ENCODE results near the gene KRT26. TPM values are rescaled to one million over a fixed set of nuclear protein-coding genes. Genes with fewer than 3 reads are reported as not detected.
"Not testable (repeated sequence)": the region's sequence is repeated elsewhere in the genome, so short reads cannot be mapped to it uniquely, and the experiment has no call there.

KRT26 gene
- not detected for total RNA-seq

DNA sequence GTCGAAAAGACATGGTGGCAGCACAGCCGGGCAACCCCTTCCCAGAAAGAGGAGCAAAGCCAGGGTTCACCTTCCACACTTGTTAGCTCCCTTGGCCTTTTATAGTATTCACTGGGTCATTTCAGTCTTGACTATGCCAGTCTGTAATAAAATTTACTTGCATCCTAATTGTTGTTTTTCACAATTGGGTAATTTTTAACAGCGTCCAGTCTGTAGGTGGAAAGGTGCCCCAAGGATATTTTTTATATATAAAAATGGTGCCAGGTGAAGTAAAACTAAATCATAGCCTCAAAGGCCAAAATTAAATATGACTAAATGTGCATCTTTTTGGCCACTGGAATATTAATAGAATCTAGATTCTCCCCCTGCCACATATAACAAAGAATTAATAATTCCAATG, at the start of gene KRT26:
Gene KRT26 (minus strand): TSS at position 101 of the 400 bp plus-strand sequence. CDS start 88 bp downstream, at position 13.
- no peak for DNase-seq

DNA sequence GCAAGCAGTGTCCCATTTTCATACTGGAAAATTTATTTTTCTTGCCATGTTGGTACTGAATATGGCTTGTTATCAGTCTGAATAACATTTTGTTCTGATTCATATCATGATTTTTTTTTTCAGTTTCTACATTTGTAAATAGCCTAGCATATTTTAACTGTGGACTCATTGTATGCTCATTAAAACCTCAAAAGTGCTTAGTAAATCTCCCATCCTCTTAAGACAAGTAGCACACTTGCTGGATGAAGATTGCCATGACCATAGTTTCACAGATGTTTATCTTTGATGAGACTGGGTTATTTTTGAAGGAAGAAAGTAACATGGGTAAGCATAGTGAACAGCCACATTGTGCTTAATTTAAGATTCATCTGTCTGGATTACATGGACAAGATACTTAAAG, 49.5 kb upstream of the KRT26 start:
- no peak for DNase-seq

DNA sequence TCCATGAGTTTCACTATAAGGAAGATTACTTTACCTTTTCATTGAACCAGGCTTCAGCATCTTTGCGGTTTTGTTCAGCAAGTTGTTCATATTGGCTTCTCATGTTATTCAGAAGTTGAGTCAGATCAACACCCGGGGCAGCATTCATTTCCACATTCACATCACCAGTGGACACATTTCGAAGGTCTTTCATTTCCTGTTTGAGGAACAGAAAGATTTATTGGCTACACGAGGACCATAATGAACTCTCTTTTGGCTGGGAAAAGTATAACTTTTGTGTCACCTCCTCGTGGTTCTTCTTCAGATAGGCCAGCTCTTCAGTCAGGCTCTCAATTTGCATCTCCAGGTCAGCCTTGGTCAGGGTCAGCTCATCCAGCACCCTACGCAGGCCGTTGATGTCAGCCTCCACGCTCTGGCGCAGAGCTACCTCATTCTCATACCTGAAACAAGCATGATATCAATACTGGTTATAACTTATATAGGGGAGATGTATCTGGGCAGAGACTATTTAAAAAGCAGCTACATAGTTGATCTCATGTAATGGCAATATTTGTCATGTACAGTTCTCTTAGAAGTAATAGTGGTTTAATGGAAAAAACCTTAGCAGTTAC, 48.3 kb upstream of the KRT26 start:
- DNase-seq = no peak

- no peak for DNase-seq
These were observed 47.6 kb upstream of the KRT26 start for GRCh38 chr17:40819528-40820125.

- peak; percentile 77 for DNase-seq
These were observed 46.9 kb upstream of the KRT26 start for GRCh38 chr17:40818733-40819527.

- no peak for DNase-seq
These were observed 46.3 kb upstream of the KRT26 start for GRCh38 chr17:40818343-40818732.

- DNase-seq = no peak
These were observed 45.2 kb upstream of the KRT26 start for GRCh38 chr17:40817103-40817682.

DNA sequence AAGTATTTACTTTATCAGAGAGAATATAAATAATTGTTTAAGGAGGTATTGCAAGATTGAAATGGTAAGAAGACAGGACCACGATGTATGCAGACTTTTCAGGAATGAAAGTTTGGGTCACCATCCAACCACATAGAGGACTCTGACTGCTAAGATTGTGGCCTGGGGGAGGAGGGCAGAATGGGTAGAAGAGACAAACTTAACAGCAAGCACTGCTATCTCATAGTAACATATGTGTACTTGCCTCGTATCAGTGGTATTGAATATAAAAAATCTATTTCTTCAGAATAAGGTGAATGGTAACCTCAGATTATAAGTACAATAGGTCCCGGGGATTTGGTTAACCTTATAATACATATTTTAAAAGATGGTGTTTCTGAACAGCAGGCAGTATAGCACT, 44.6 kb upstream of the KRT26 start:
- DNase-seq = no peak

- no peak for DNase-seq
These were observed 43.4 kb upstream of the KRT26 start for GRCh38 chr17:40815381-40815780.

DNA sequence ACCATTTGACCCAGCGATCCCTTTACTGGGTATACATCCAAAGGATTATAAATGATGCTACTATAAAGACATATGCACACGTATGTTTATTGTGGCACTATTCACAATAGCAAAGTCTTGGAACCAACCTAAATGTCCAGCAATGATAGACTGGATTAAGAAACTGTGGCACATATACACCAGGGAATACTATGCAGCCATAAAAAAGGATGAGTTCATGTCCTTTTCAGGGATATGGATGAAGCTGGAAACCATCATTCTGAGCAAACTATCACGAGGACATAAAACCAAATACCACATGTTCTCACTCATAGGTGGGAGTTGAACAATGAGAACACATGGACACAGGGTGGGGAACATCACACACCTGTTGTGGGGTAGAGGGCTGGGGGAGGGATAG, 42.7 kb upstream of the KRT26 start:
- DNase-seq = not testable (repeated sequence)

GRCh38 chr17:40813804-40814203, 41.8 kb upstream of the KRT26 start:
- DNase-seq = no peak

- DNase-seq = no peak
These were observed 40.6 kb upstream of the KRT26 start for GRCh38 chr17:40812639-40813038.

- DNase-seq = no peak
These were observed 38.5 kb upstream of the KRT26 start for GRCh38 chr17:40810494-40810893.

DNA sequence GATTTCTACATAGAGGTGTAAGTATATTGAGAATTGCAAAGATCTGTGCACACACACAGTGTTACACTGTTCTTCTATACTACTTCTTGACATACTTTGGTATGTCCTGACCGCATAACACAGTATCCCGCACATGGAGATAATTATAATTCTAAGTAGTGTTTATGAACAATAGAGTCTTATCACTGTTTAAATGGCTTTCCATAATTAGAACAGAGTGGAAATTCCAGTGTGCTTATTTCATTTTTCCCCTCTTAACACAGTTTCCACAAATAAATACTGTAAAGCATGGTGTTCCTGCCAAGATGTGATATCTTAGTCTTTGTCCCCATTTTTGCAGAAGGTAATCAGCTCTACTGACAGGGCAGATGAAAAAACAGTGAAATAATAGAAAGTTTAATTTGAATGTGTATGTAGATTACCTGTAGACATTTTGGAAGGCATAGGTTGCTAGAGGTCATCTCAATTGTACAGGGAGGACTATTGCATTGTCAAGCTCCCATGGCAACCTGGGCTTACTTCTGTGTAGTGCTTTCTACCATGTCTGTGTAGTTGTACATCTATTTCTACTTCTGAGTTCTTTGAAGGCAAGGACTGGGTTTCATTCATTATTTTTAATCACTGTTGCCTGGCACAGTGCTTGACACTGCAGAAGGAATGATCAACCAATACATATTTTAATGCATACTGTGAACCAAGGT, 37.9 kb upstream of the KRT26 start:
- no peak for DNase-seq

DNA sequence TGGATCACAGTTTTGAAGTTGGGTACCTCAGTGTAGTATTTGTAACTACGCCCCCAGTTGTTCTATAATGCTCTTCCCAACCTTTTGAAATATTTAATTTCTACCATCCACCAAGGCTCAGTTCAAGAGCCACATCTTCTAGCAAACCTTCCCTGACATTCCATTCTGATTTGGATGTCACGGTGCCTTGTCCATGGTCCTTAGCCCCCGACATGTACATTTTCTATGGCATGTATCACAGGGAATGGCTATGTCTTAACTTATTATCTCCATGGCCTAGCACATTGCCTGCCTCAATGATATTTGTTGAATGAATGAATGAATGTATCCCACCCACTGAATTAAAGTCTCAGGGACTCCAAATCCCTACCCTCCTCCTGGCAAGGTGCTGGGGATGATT, 34.1 kb upstream of the KRT26 start:
- no peak for DNase-seq

DNA sequence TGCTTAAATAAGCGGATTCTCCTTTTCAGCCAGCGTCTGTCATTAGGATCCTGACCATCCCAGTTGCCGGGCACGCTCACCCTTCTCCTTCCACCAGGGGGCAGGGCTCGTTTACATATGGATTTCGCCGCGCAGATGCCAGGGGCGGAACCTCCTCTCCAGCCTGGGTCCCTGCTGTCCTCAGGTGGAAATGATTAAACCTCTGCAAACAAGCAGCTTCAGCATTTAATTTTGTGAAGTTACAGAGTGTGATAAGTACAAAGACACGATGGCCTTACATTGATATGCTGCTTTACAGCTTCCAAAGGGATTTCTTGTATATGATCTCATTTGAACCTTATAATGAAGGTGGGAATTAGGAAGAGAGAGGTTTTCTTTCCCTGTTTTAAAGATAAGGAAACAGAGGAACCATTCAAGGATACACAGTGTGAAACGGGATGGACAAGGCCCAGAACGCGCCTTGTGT, 31.6 kb upstream of the KRT26 start:
- peak; percentile 63 for DNase-seq

GRCh38 chr17:40801157-40801556, 29.2 kb upstream of the KRT26 start:
- DNase-seq = no peak

DNA sequence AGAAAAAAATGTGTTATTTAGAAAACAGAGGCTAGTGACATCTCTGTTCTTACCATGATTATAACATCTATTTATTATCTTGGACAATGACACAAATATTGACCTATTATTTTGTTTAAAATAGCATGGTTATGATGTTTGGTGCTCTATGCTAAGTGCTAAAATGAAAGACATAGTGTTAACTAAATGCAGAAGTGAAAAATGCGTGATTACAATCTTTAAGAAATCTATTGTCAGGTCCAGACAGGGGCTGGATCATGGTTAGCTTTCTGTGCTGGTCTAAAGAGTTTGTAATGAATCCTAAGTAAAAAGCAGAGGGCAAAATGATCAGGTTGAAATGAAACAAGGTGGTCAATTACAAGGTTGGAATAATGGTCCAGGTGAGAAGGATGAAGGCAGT, 28.4 kb upstream of the KRT26 start:
- DNase-seq = no peak

- no peak for DNase-seq
These were observed 27.9 kb upstream of the KRT26 start, which contains the start of gene KRT28 for GRCh38 chr17:40799859-40800258. Gene KRT28 (minus strand): TSS chr17:40799959. CDS start chr17:40799893, 66 bp downstream.

DNA sequence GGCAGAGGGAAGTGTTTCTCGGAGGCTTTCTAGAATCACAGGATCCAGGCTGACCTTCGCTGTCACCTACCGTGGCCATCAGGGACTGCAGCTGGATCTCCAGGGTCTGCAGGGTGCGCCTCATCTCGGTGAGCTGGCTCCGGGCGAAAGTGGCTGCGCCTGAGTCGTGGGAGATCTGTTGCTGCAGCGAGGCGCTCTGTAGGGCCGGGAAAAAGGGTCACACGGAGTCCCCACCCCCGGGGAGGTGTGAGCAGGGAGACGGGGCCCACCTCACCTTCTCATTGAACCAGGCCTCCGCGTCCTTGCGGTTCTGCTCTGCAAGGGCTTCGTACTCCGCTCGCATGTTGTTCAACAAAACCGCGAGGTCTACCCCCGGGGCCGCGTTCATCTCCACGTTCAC, 24.8 kb upstream of the KRT26 start:
- DNase-seq = no peak

GRCh38 chr17:40795019-40795667, 23.1 kb upstream of the KRT26 start:
- DNase-seq = no peak

DNA sequence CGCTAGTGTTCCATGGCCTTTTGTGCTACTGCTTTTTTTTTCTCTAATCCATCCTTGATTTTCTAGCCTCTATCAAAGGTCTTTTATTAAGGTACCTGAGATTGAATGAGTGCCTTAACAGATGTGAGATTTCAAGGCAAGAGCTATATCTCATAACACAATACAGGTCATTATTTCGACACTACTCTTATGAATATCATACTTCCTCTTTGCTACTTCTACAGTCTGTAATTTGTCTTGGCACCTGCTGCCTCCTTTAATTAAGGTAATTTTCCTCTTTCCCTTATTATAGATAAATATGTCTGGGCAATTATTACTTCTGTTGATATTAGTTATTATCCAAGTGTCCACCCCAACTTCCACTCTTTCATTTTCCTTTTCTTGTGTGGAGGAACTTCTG, 22.5 kb upstream of the KRT26 start:
- DNase-seq = no peak

Measured in effector CD4-positive, alpha-beta T cell (primary cell).